AG08396 (cell line): ENCODE results near the gene F8A2.
A peak's percentile ranks its signal among the peaks of the same experiment; 100 is the strongest.
"Not testable (repeated sequence)": the region's sequence is repeated elsewhere in the genome, so short reads cannot be mapped to it uniquely, and the experiment has no call there.

Source experiments
- DNase-seq: peaks from one replicate; pipeline ENCODE4 v3.0.0; 2012; ENCODE audit warnings: low spot score, mixed read lengths

Gene F8A2

GRCh38 chrX:155381843-155382528 lies at the start of gene F8A2:
Gene F8A2 (plus strand): TSS chrX:155382095. CDS start chrX:155382115, 20 bp downstream.
- not testable (repeated sequence) for DNase-seq

GRCh38 chrX:155333544-155334100 lies 48.3 kb upstream of the F8A2 start:
- DNase-seq = no peak

GRCh38 chrX:155334486-155335336 lies 47.2 kb upstream of the F8A2 start, which contains the start of gene CLIC2:
Gene CLIC2 (minus strand): TSS chrX:155334614. CDS start chrX:155334427, 187 bp downstream.
- peak; percentile 16 for DNase-seq

GRCh38 chrX:155335337-155335712 lies 46.6 kb upstream of the F8A2 start:
- not testable (repeated sequence) for DNase-seq

GRCh38 chrX:155345689-155346088 lies 36.2 kb upstream of the F8A2 start:
- not testable (repeated sequence) for DNase-seq

GRCh38 chrX:155349448-155349847 lies 32.4 kb upstream of the F8A2 start:
- DNase-seq = not testable (repeated sequence)

GRCh38 chrX:155363712-155364111 lies 18.2 kb upstream of the F8A2 start:
- not testable (repeated sequence) for DNase-seq

- DNase-seq = not testable (repeated sequence)
Observed at GRCh38 chrX:155373777-155374458, 8.0 kb upstream of the F8A2 start.

GRCh38 chrX:155379802-155380201 lies 2.1 kb upstream of the F8A2 start:
- DNase-seq = not testable (repeated sequence)

GRCh38 chrX:155382529-155382967 lies 653 bp downstream of the F8A2 start:
- not testable (repeated sequence) for DNase-seq

- no peak for DNase-seq
Observed at GRCh38 chrX:155389634-155390033, 7.7 kb downstream of the F8A2 start.

- not testable (repeated sequence) for DNase-seq
Observed at GRCh38 chrX:155394747-155395276, 12.9 kb downstream of the F8A2 start.

- no peak for DNase-seq
Observed at GRCh38 chrX:155406429-155406828, 24.5 kb downstream of the F8A2 start.

- no peak for DNase-seq
Observed at GRCh38 chrX:155417769-155418168, 35.9 kb downstream of the F8A2 start.
